ENCODE data around the gene ZNHIT1.

The ZNHIT1 gene

GRCh38 chr7:101218236-101219125 is 516 bp downstream of the ZNHIT1 start:
- no peak for DNase-seq (ENCODE audit: low read depth)

GRCh38 chr7:101220295-101220694 is 2.3 kb downstream of the ZNHIT1 start:
- DNase-seq (ENCODE audit: low read depth): no peak

GRCh38 chr7:101222275-101222830 is 4.4 kb downstream of the ZNHIT1 start:
- no peak for DNase-seq (ENCODE audit: low read depth)

- DNase-seq (ENCODE audit: low read depth): no peak
Observed at GRCh38 chr7:101223528-101223927, 5.6 kb downstream of the ZNHIT1 start.

GRCh38 chr7:101225650-101226049 is 7.7 kb downstream of the ZNHIT1 start:
- DNase-seq (ENCODE audit: low read depth): no peak

- DNase-seq (ENCODE audit: low read depth): no peak
Observed at GRCh38 chr7:101226721-101227120, 8.8 kb downstream of the ZNHIT1 start.

- no peak for DNase-seq (ENCODE audit: low read depth)
Observed at GRCh38 chr7:101231644-101232043, 13.7 kb downstream of the ZNHIT1 start.

- no peak for DNase-seq (ENCODE audit: low read depth)
Observed at GRCh38 chr7:101232141-101232850, 14.3 kb downstream of the ZNHIT1 start.

- no peak for DNase-seq (ENCODE audit: low read depth)
Observed at GRCh38 chr7:101233907-101234547, 16.1 kb downstream of the ZNHIT1 start.

GRCh38 chr7:101234636-101235035 is 16.7 kb downstream of the ZNHIT1 start:
- DNase-seq (ENCODE audit: low read depth): no peak

GRCh38 chr7:101235050-101235449 is 17.1 kb downstream of the ZNHIT1 start:
- DNase-seq (ENCODE audit: low read depth): no peak

- no peak for DNase-seq (ENCODE audit: low read depth)
Observed at GRCh38 chr7:101235522-101235921, 17.6 kb downstream of the ZNHIT1 start.

GRCh38 chr7:101236292-101236835 is 18.4 kb downstream of the ZNHIT1 start:
- DNase-seq (ENCODE audit: low read depth): no peak

GRCh38 chr7:101237206-101238067 is 19.5 kb downstream of the ZNHIT1 start, which contains the start of gene CLDN15:
Gene CLDN15, minus strand, starts transcription at chr7:101237802. Its CDS starts 221 bp downstream, at chr7:101237581.
- DNase-seq (ENCODE audit: low read depth): no peak

- DNase-seq (ENCODE audit: low read depth): no peak
Observed at GRCh38 chr7:101238226-101239182, 20.5 kb downstream of the ZNHIT1 start.

- no peak for DNase-seq (ENCODE audit: low read depth)
Observed at GRCh38 chr7:101239191-101239950, 21.4 kb downstream of the ZNHIT1 start.

GRCh38 chr7:101239951-101240220 is 21.9 kb downstream of the ZNHIT1 start:
- no peak for DNase-seq (ENCODE audit: low read depth)

- DNase-seq (ENCODE audit: low read depth): no peak
Observed at GRCh38 chr7:101240226-101241014, 22.5 kb downstream of the ZNHIT1 start.

GRCh38 chr7:101241015-101241363 is 23.0 kb downstream of the ZNHIT1 start:
- no peak for DNase-seq (ENCODE audit: low read depth)
